Natural killer cell (primary cell): Measurements from ENCODE around the gene VDAC2. TPM values are rescaled to one million over a fixed set of nuclear protein-coding genes. Genes with fewer than 3 reads are reported as not detected.
"Not testable (repeated sequence)": the region's sequence is repeated elsewhere in the genome, so short reads cannot be mapped to it uniquely, and the experiment has no call there.

Source experiments
- ATAC-seq, 3 donors: fragments of 150-1000 bp in 2 of 3; fragments of 200-7000 bp in 1 of 3; cut with Tn5 transposase; 1 replicate in 1 of 3; 2 replicates in 2 of 3; pipeline ENCODE4 v1.10.0; 2021; ENCODE audit warnings: mild to moderate bottlenecking in 2 of 3, moderate library complexity in 2 of 3
- DNase-seq, 2 donors: peaks; one replicate each; pipeline versions ENCODE4 v3.0.0 to v3.0.0-alpha.2; 2013 to 2021; ENCODE audit warnings: mixed read lengths in 1 of 2
- H3K27ac ChIP-seq: one replicate; pipeline ENCODE4 v1.5.1; 2013; ENCODE audit warnings: mild to moderate bottlenecking, low read length
- H3K27me3 ChIP-seq: one replicate; pipeline ENCODE4 v1.6.1; 2013; ENCODE audit warnings: low read length; ENCODE audit not compliant: control insufficient read depth, insufficient read depth
- H3K36me3 ChIP-seq: one replicate; pipeline ENCODE4 v1.6.1; 2013; ENCODE audit warnings: low read length; ENCODE audit not compliant: control insufficient read depth, insufficient read depth
- H3K4me1 ChIP-seq: one replicate; pipeline ENCODE4 v1.6.1; 2013; ENCODE audit warnings: low read length; ENCODE audit not compliant: control insufficient read depth, insufficient read depth
- H3K4me3 ChIP-seq: one replicate; pipeline ENCODE4 v1.5.1; 2013; ENCODE audit warnings: low read length
- H3K9me3 ChIP-seq: one replicate; pipeline ENCODE4 v1.6.1; 2013; ENCODE audit warnings: low read length; ENCODE audit not compliant: control insufficient read depth, insufficient read depth
- H3K27ac Mint-ChIP-seq, 2 donors: one replicate each; pipeline ENCODE4 v1.8.0; 2022; ENCODE audit warnings: mild to moderate bottlenecking in 2 of 2, mixed read lengths in 2 of 2, moderate library complexity in 1 of 2
- H3K27me3 Mint-ChIP-seq, 2 donors: one replicate each; pipeline ENCODE4 v1.8.0; 2022; ENCODE audit warnings: low read depth in 2 of 2, mixed read lengths in 2 of 2
- H3K36me3 Mint-ChIP-seq: one replicate; pipeline ENCODE4 v1.8.0; 2022; ENCODE audit warnings: mixed read lengths
- H3K4me1 Mint-ChIP-seq, 2 donors: one replicate each; pipeline ENCODE4 v1.8.0; 2022; ENCODE audit warnings: mixed read lengths in 2 of 2
- H3K4me3 Mint-ChIP-seq: one replicate; pipeline ENCODE4 v1.8.0; 2022; ENCODE audit warnings: mild to moderate bottlenecking, moderate library complexity, mixed read lengths
- H3K9me3 Mint-ChIP-seq, 2 donors: one replicate each; pipeline ENCODE4 v1.8.0; 2022; ENCODE audit warnings: mixed read lengths in 2 of 2
- WGBS: methylation state at CpG from one replicate; pipeline ENCODE4 v1.1.7; 2013; ENCODE audit warnings: missing lambda C conversion rate; ENCODE audit not compliant: insufficient coverage; 5-methylcytosine and 5-hydroxymethylcytosine counted together
- intact Hi-C: fragments of 100-400 bp; cut with micrococcal nuclease; formaldehyde crosslinking; loops from one replicate; pipeline ENCODE4 v1.14.2; 2022
- total RNA-seq, 4 donors: library from RNA; stranded (reverse); fragments of 120-200 nt in 1 of 4; gene quantifications; one replicate each; pipeline versions ENCODE4 v1.2.3 to v1.2.4, GENCODE V29; 2013 to 2022
- TF ChIP-seq, protein P1 (sequence below): fragments of 200-600 bp; IDR thresholded peaks from one replicate; pipeline ENCODE4 v1.8.0; 2022; ENCODE audit warnings: antibody characterized with exemption

VDAC2 gene
- total RNA-seq, 3 donors from 2014 or later (not counting 1 experiment from before 2014, with no cell fraction given), result 110 to 124 (median 117) TPM

DNA sequence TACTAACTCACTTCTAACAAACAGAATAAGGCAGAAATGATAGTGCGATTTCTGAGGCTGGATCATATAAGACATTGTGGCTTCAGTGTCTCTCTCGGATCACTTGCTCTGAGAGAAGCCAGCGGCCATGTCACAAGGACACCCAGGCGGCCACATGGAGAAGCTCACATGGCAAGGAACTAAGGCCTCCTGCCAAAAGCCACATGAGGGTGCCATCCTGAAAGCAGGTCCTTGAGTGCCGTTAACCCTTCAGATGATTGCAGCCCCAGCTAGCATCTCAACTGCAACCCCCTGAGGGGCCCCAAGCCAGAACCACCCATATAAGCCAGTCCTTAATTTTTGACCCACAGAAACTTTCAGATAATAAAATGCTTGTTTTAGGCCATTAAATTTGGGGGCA lies 6.9 kb upstream of the VDAC2 start:
- H3K9me3 ChIP-seq, result no peaks in the 10 kb centered on the region
- no peaks in the 10 kb centered on the region for H3K4me1 ChIP-seq
- ATAC-seq, result no peak
- H3K4me3 ChIP-seq, result no peak overlapping the region
- intact Hi-C loops, result no loop called here
- WGBS, result 95% methylated on average over 5 of the region's 5 CpGs
- Mint-ChIP-seq H3K4me1 (peaks cover 0 to 7% of the 10 kb centered on the region in 2 donors), H3K9me3 (no peaks in the 10 kb centered on the region), H3K36me3 (no peaks in the 10 kb centered on the region), H3K4me3 (no peak overlapping the region), H3K27ac (no peak overlapping the region), H3K27me3 (no peaks in the 10 kb centered on the region)
- no peak for DNase-seq
- H3K27ac ChIP-seq, result no peak overlapping the region
- TF ChIP-seq, protein P1, sequence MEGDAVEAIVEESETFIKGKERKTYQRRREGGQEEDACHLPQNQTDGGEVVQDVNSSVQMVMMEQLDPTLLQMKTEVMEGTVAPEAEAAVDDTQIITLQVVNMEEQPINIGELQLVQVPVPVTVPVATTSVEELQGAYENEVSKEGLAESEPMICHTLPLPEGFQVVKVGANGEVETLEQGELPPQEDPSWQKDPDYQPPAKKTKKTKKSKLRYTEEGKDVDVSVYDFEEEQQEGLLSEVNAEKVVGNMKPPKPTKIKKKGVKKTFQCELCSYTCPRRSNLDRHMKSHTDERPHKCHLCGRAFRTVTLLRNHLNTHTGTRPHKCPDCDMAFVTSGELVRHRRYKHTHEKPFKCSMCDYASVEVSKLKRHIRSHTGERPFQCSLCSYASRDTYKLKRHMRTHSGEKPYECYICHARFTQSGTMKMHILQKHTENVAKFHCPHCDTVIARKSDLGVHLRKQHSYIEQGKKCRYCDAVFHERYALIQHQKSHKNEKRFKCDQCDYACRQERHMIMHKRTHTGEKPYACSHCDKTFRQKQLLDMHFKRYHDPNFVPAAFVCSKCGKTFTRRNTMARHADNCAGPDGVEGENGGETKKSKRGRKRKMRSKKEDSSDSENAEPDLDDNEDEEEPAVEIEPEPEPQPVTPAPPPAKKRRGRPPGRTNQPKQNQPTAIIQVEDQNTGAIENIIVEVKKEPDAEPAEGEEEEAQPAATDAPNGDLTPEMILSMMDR, result no peak
- H3K36me3 ChIP-seq, result no peaks in the 10 kb centered on the region
- H3K27me3 ChIP-seq, result no peaks in the 10 kb centered on the region

DNA sequence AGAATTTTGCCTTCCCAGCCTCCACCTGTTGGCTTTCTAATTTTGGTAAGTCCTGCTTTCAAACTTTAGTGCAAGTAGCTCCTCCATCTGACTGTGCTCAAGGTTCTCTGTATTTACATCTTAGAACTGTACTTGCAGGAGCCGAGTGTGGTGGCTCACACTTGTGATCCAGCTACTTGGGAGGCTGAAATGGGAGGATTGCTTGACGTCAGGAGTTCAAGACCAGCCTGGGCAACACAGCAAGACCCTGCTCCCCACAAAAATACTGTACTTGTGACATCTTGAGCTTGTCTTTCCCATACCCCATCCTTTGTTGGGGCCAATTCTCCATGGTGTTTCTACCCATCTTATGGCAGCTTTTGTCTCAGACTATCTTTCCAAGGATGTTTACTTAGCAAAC lies 4.7 kb upstream of the VDAC2 start:
- intact Hi-C loops, result no loop called here
- no peaks in the 10 kb centered on the region for H3K9me3 ChIP-seq
- Mint-ChIP-seq H3K36me3 (no peaks in the 10 kb centered on the region), H3K27me3 (no peaks in the 10 kb centered on the region), H3K27ac (no peak overlapping the region), H3K4me1 (peaks cover 6 to 13% of the 10 kb centered on the region in 2 donors), H3K4me3 (no peak overlapping the region), H3K9me3 (no peaks in the 10 kb centered on the region)
- DNase-seq (no peak), ATAC-seq (no peak)
- no peaks in the 10 kb centered on the region for H3K36me3 ChIP-seq
- H3K27ac ChIP-seq, result no peak overlapping the region
- H3K27me3 ChIP-seq, result no peaks in the 10 kb centered on the region
- TF ChIP-seq, protein P1, result no peak
- no peak overlapping the region for H3K4me3 ChIP-seq
- peaks cover 8% of the 10 kb centered on the region for H3K4me1 ChIP-seq
- WGBS, result 84% methylated on average over 2 of the region's 2 CpGs

DNA sequence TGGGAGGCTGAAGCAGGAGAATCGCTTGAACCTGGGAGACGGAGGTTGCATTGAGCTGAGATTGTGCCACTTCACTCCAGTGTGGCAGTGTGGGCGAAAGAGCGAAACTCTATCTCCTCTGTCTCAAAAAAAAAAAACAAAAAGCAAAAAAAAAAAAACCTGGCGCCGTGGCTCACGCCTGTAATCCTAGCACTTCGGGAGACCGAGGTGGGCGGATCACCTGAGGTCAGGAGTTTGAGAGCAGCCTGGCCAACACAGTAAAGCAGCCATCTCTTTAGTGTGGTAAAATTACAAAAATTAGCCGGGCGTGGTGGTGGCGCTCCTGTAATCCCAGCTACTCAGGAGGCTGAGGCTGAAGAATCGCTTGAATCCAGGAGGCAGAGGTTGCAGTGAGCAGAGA lies 4.0 kb upstream of the VDAC2 start:
- H3K27ac ChIP-seq, H3K27ac Mint-ChIP-seq, H3K27me3 Mint-ChIP-seq, H3K9me3 ChIP-seq, H3K4me3 Mint-ChIP-seq, H3K36me3 ChIP-seq, H3K27me3 ChIP-seq, H3K36me3 Mint-ChIP-seq, H3K4me3 ChIP-seq, H3K9me3 Mint-ChIP-seq, intact Hi-C loops, ATAC-seq, DNase-seq: not testable (repeated sequence)
- 95% methylated on average over 14 of the region's 14 CpGs for WGBS
- peaks cover 13% of the 10 kb centered on the region for H3K4me1 ChIP-seq
- peaks cover 12 to 20% of the 10 kb centered on the region in 2 donors for H3K4me1 Mint-ChIP-seq

DNA sequence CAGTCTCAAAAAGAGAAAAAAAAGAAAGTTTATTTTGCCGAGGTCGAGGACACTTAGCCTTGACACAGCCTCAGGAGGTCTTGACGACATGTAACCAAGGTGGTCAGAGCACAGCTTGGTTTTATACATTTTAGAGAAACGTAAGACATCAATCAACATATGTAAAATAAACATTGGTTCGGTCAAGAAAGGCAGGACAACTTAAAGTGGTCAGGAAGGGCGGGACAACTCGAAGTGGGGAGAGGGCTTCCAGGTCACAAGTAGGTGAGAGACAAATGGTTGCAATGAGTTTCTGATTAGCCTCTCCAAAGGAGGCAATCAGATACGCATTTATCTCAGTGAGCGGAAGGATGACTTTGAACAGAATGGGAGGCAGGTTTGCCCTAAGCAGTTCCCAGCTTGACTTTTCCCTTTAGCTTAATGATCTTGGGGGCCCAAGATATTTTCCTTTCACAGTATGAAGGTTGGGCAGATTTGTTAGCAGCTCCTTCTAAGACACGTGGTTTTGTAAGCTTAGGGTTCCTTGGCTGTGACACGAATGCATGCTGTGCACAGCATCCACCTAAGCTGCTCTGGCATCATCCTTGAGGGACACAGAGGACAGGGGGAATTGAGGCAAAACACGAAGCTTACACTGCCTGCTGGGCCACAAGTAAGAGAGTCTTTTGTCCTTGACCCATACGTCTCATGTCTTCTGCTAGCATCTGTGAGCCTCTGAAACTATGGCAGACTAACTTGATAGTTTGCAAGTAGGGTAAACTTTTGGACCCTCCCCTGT lies 3.3 kb upstream of the VDAC2 start:
- Mint-ChIP-seq H3K27ac (no peak overlapping the region), H3K36me3 (no peaks in the 10 kb centered on the region), H3K27me3 (no peaks in the 10 kb centered on the region), H3K4me1 (peaks cover 18% of the 10 kb centered on the region in 2 donors), H3K9me3 (no peaks in the 10 kb centered on the region), H3K4me3 (no peak overlapping the region)
- no peak overlapping the region for H3K27ac ChIP-seq
- no peaks in the 10 kb centered on the region for H3K9me3 ChIP-seq
- no peaks in the 10 kb centered on the region for H3K27me3 ChIP-seq
- intact Hi-C loops, result no loop called here
- WGBS, result 81% methylated on average over 13 of the region's 13 CpGs
- TF ChIP-seq, protein P1, result no peak
- peaks cover 15% of the 10 kb centered on the region for H3K4me1 ChIP-seq
- no peak overlapping the region for H3K4me3 ChIP-seq
- H3K36me3 ChIP-seq, result peaks cover under 1% of the 10 kb centered on the region
- ATAC-seq (no peak), DNase-seq (no peak)
